Brain pericyte (primary cell): Measurements from ENCODE around the gene NUMA1.

Experiments used
- DNase-seq: peaks from one replicate; pipeline ENCODE4 v3.0.0-alpha.2; 2012; ENCODE audit warnings: low read depth, low spot score

The NUMA1 gene

GRCh38 chr11:72100462-72100861, 20.1 kb upstream of the NUMA1 start:
- DNase-seq: no peak

- no peak for DNase-seq
These were observed 19.7 kb upstream of the NUMA1 start for GRCh38 chr11:72100009-72100408.

GRCh38 chr11:72098741-72099140, 18.4 kb upstream of the NUMA1 start:
- DNase-seq: no peak

DNA sequence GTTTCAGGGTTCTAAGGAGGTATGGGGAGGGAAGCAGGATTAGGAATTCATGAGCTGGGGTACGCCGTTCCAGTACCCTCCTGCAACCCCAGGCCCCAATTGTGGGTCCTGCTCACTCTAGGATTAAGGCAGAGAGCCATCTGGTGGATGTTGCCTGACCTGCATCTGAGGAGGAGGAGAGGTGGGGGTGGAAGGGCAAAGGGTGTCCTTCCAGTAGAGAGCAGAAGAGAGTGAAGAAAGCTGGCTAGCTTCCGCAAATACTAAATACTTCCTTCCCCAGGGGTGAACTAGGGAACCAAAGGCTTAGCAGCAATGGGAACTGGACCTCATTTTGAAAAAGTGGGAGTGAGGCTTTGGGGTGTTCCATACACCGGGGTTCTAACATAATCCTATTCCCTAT, 10.9 kb upstream of the NUMA1 start:
- no peak for DNase-seq

GRCh38 chr11:72088076-72088808, 7.9 kb upstream of the NUMA1 start:
- no peak for DNase-seq

DNA sequence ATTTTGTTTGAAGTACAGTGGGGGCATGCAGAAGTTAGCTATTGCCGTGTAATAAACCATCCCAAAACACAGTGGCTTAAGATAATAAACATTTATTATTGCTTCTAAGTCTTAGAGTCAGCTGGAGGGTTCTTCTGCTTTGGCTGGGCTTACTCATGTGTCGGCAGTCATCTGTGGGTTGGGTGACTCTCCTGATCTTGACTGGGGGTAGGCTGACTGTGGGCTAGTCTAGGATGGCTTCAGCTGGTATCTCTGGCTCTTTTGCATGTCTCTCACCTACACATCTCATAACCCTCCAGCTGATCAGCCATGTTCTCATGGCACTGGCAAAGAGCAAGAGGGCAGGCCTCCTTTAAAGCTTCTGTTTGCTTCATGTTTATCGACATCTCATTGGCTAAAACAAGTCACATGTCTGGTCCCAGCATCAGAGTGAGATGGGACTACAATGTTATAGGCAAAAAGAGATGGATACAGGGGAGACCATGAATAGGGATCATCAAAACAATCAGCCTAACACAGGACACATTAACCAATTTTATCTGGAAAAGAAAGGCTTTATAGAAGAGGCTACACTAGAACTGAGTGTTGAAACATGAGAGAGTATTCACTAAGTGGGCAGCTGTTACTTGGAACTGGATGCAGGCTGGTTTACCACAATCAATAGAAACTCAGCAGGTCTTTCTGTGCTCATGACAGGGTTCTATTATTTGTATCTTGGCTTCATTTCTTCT, 5.4 kb upstream of the NUMA1 start:
- no peak for DNase-seq

DNA sequence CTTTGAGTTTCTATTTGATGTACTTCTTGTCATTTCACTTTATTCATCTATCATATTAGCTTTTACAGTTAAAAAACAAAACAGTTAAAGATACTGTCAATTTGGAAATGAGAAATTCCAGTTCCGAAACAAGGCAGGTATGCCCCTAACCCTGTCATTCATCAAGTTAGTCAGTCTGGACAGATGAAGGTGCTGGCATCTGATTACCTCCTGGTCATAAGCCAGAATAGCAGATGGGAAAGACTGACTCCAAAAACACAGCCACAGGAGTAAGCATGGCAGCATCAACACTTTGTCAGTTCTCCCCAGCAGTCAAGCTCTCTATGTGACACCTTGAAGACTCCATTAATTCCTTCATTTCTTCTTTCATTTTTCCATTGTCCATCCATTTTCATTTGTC, 4.6 kb upstream of the NUMA1 start:
- DNase-seq: no peak

DNA sequence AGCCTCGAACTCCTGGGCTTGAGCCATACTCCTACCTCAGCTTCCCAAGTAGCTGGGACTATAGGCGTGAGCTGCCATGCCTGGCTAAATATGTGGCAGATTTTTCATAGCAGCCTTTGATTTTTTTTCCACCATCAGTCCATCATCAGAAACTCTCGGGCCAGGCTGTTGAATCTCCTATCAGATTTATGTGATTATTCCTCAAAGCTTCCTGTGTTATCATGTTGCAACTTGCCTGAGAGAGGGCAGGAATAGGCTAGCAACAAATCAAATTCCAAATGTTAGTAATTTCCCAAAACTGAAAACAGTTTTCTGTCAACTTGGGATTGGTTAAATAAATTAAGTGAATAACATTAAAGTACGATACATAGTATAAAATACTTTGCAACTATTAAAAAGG, 3.7 kb upstream of the NUMA1 start:
- DNase-seq: no peak

DNA sequence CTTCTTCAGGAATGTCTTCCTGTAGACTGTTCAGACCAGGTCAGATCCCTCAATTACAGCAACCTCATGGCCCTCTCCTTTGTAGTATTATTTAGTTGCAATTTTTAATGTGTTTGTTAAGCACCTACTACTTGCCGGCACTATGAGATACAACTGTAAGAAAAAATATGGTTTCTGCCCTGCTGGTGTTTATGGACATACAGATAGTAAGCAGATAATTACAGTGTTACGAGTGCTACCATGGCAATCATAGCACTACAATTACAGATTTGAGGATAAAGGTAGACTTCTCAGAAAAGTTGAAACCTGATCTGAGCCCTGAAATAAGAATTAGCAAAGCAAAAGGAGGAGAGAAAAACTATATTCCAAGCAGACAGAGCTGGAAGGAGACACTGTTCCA, 3.1 kb upstream of the NUMA1 start:
- DNase-seq: no peak

GRCh38 chr11:72081821-72082453, 1.6 kb upstream of the NUMA1 start:
- no peak for DNase-seq

- DNase-seq: no peak
These were observed 872 bp upstream of the NUMA1 start for GRCh38 chr11:72081184-72081644.

DNA sequence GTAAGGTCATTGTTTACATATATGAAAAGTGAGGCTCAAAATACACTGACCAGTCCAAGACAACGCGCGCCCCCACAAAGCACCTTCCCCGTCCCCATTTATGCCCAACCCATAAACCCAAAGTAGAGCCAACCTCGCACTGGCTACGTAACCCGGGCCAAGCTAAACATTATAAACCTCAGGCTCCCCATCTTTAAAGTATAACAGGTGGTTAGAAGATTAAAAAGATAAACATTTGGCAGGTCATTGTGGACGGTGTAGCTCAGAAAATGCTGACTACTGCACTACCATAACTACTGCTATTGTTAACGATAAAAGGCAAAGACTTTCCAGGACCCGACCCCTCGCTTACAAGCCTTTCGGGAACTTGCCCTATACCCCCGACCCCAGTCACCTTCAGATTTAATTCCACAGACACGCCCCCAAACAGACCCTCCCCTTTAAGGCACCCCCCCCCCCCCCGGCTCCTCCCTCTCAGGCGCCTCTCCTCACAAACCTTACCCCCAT, 470 bp downstream of the NUMA1 start:
- DNase-seq: no peak

- DNase-seq: no peak
These were observed 1.9 kb downstream of the NUMA1 start for GRCh38 chr11:72078477-72078876.

DNA sequence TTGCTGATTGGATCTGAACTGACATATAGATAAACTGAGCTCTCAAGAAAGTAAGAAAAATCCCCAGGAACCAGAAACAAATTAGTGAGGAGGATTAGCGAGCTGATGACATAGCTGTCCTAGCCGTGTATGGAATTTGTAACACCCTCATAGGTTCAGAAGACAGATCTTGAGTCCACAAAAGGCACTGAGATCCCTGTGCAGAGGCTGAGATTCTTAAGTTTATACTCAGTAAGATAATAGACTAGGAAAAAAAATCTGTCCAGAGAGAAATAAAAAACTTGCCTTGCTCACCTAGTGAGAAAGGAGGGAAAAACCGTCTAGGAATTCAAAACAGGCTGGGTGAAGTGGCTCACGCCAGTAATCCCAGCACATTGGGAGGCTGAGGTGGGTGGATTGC, 4.6 kb downstream of the NUMA1 start:
- DNase-seq: no peak

- no peak for DNase-seq
These were observed 5.2 kb downstream of the NUMA1 start for GRCh38 chr11:72075109-72075508.

GRCh38 chr11:72072348-72072747, 8.0 kb downstream of the NUMA1 start:
- no peak for DNase-seq

GRCh38 chr11:72070491-72070890, 9.9 kb downstream of the NUMA1 start:
- DNase-seq: no peak

DNA sequence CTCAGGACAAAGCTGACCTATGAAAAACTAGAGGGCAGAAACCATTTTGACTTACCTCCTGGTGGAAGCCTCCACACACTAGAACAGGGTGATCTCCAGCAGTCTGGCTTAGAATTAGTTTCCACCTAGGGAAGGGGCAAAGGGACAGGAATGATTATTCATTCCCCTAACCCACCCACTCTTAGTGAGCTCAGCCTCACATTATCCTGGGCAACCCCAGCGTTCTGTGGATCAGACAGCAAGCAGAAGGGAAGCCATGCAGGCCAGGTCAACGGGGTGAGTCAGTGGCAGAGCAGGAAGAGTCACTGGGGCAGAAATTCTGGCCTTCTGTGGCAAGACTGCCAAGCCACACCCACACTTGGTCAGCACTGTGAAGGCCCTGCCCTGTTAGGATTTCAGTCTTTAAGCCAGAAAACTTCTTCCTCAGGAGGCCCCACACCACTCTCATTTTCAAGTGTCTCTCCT, 10.5 kb downstream of the NUMA1 start:
- DNase-seq: no peak

- no peak for DNase-seq
These were observed 11.1 kb downstream of the NUMA1 start for GRCh38 chr11:72069200-72069599.

DNA sequence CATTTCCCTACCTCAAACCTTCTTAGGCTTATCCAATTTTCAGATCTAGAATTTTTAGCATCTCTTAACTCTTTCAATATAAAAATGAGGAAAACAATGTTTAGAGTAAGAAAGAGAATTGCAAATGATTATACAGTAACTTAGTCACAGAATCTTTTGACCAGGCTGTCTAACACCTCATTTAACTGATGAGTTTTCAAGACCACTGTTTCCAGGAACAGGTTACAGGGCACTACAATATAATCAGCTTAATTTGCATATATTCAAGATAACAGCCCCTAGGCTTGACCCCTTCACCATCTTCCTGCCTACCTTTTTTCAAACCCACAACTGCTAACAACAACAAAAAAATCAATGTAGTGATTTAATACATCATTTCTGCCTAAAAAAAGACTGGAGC, 12.7 kb downstream of the NUMA1 start:
- no peak for DNase-seq

- DNase-seq: no peak
These were observed 13.1 kb downstream of the NUMA1 start for GRCh38 chr11:72067266-72067665.

DNA sequence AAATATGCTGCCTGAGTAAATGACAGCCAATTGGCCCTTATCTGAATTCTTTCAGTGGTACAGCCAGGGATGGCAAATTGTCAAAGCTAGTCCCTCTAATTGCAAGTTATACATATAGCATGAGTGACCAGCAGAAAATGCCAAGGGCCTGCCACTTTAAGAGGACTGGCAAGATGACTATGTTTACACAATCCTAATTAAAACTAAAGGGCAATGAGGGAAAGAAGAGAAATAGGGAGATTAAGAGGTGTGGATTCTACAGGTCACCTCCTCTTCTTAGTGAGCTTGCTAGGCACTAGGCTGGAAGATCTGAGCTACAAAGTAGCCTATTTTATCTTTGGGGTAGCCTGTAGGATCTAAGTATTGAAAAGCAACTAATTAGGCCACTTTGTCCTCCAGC, 13.5 kb downstream of the NUMA1 start:
- no peak for DNase-seq
